Thoracic aorta (tissue), 2 donors: Measurements from ENCODE around the gene SYPL2. TPM values are rescaled to one million over a fixed set of nuclear protein-coding genes. Genes with fewer than 3 reads are reported as not detected.

Source experiments
- ATAC-seq: fragments of 150-250 bp; one replicate; pipeline ENCODE4 v1.8.0; 2017; ENCODE audit warnings: low read depth; ENCODE audit not compliant: insufficient number of reproducible peaks, low FRiP score
- DNase-seq: peaks from one replicate; pipeline ENCODE4 v3.0.0-alpha.2; 2020; ENCODE audit warnings: low spot score
- H3K27ac ChIP-seq, 2 donors: fragments of 200-600 bp; sonication (generic); 1 replicate in 1 of 2; 2 replicates in 1 of 2; pipeline ENCODE4 v1.5.1; 2016; ENCODE audit warnings: mild to moderate bottlenecking in 2 of 2, moderate library complexity in 2 of 2
- H3K27me3 ChIP-seq: fragments of 200-600 bp; sonication (generic); replicated peaks from 2 replicates; pipeline ENCODE4 v1.6.0; 2016; ENCODE audit warnings: mild to moderate bottlenecking; ENCODE audit not compliant: insufficient read depth
- H3K36me3 ChIP-seq: fragments of 200-600 bp; sonication (generic); one replicate; pipeline ENCODE4 v1.5.1; 2016
- H3K4me1 ChIP-seq, 2 donors: fragments of 200-600 bp; sonication (generic); 1 replicate in 1 of 2; 2 replicates in 1 of 2; pipeline versions ENCODE4 v1.5.1 to v1.6.0; 2016; ENCODE audit warnings: low read depth in 2 of 2, mild to moderate bottlenecking in 1 of 2; ENCODE audit not compliant: control insufficient read depth in 1 of 2
- H3K4me3 ChIP-seq: fragments of 200-600 bp; sonication (generic); 2 replicates; pipeline ENCODE4 v1.5.1; 2016; ENCODE audit warnings: mild to moderate bottlenecking
- H3K9me3 ChIP-seq: fragments of 200-600 bp; sonication (generic); 2 replicates; pipeline ENCODE4 v1.5.1; 2016
- CTCF ChIP-seq: fragments of 200-600 bp; sonication (generic); IDR thresholded peaks from one replicate; pipeline ENCODE4 v1.5.1; 2019; ENCODE audit warnings: antibody characterized with exemption
- total RNA-seq, 2 donors: library from RNA; depleted of rRNA; stranded (reverse); fragments of >200 nt; gene quantifications; one replicate each; pipeline versions ENCODE4 v1.1.0 to v1.2.3, GENCODE V29; 2016

The SYPL2 gene
- total RNA-seq, 2 donors from 2014 or later, result 4.2 to 6.1 TPM

GRCh38 chr1:109481646-109482045 is 15.3 kb downstream of the SYPL2 start:
- no peak for ATAC-seq
- peaks cover 3% of the 10 kb centered on the region for H3K36me3 ChIP-seq
- DNase-seq, result no peak

GRCh38 chr1:109482242-109482641 is 15.9 kb downstream of the SYPL2 start:
- ATAC-seq (no peak), DNase-seq (no peak)
- TF ChIP-seq CTCF, result no peak
- Histone ChIP-seq H3K4me3 (no peak overlapping the region), H3K27ac (no peak overlapping the region), H3K36me3 (no peaks in the 10 kb centered on the region), H3K27me3 (no peaks in the 10 kb centered on the region), H3K4me1 (peaks cover 6 to 23% of the 10 kb centered on the region in 2 donors), H3K9me3 (no peaks in the 10 kb centered on the region)

More at GRCh38 chr1:109481646-109482045, 15.3 kb downstream of the SYPL2 start:
- TF ChIP-seq CTCF, result no peak
- H3K27ac ChIP-seq, result no peak overlapping the region
- H3K4me1 ChIP-seq, result peaks cover 6 to 23% of the 10 kb centered on the region in 2 donors
- no peaks in the 10 kb centered on the region for H3K27me3 ChIP-seq
- no peak overlapping the region for H3K4me3 ChIP-seq
- H3K9me3 ChIP-seq, result no peaks in the 10 kb centered on the region

GRCh38 chr1:109482791-109483671 is 16.7 kb downstream of the SYPL2 start:
- H3K36me3 ChIP-seq, result no peaks in the 10 kb centered on the region
- peak overlapping the region; percentile 94 for H3K4me3 ChIP-seq
- peaks cover 6 to 23% of the 10 kb centered on the region in 2 donors for H3K4me1 ChIP-seq
- no peaks in the 10 kb centered on the region for H3K27me3 ChIP-seq
- no peaks in the 10 kb centered on the region for H3K9me3 ChIP-seq
- peak overlapping the region; percentile 40 to 62 for H3K27ac ChIP-seq
- no peak for DNase-seq
- ATAC-seq, result no peak
- TF ChIP-seq CTCF, result peak; percentile 18

GRCh38 chr1:109483672-109484518 is 17.5 kb downstream of the SYPL2 start, which contains the start of gene ATXN7L2:
Gene ATXN7L2 (plus strand): TSS chr1:109483905. CDS start chr1:109483954, 49 bp downstream.
- ATAC-seq, result peak; percentile 78
- peaks cover 6 to 23% of the 10 kb centered on the region in 2 donors for H3K4me1 ChIP-seq
- DNase-seq, result peak; percentile 42
- H3K36me3 ChIP-seq, result no peaks in the 10 kb centered on the region
- H3K27me3 ChIP-seq, result no peaks in the 10 kb centered on the region
- H3K27ac ChIP-seq, result peak within 1 kb of the TSS; percentile 67 to 78
- H3K4me3 ChIP-seq, result peak within 1 kb of the TSS; percentile 94
- TF ChIP-seq CTCF, result no peak
- no peaks in the 10 kb centered on the region for H3K9me3 ChIP-seq

- no peaks in the 10 kb centered on the region for H3K9me3 ChIP-seq
- ATAC-seq, result no peak
- H3K4me1 ChIP-seq, result peaks cover 6 to 23% of the 10 kb centered on the region in 2 donors
- H3K4me3 ChIP-seq, result peak overlapping the region; percentile 94
- TF ChIP-seq CTCF, result no peak
- H3K36me3 ChIP-seq, result peaks cover 3% of the 10 kb centered on the region
- DNase-seq, result no peak
- H3K27me3 ChIP-seq, result no peaks in the 10 kb centered on the region
- H3K27ac ChIP-seq, result no peak overlapping the region
These were observed 18.2 kb downstream of the SYPL2 start for GRCh38 chr1:109484519-109484975.
